Measurements from ENCODE around the gene STIM1.

STIM1 gene

GRCh38 chr11:4093519-4094347, 238.3 kb downstream of the STIM1 start:
- peak overlapping the region; percentile 79 for H3K27ac ChIP-seq (ENCODE audit: low read length)
- H3K36me3 ChIP-seq (ENCODE audit: insufficient read depth, low read depth, low read length) = 0 out of 2 replicates have a peak, but pooled peaks cover 4% of the 10 kb centered on the region
- H3K9ac ChIP-seq (ENCODE audit: low read depth, low read length) = peak overlapping the region; percentile 91
- H3K27me3 ChIP-seq (ENCODE audit: insufficient read depth, low read length) = no peaks in the 10 kb centered on the region
- H3K4me3 ChIP-seq (ENCODE audit: low read length) = peak overlapping the region; percentile 90
- peaks cover 7% of the 10 kb centered on the region; the same call in 1 of the 2 replicates for H3K4me1 ChIP-seq (ENCODE audit: insufficient read depth, low read length)
- H3K9me3 ChIP-seq (ENCODE audit: insufficient read depth, low read depth, low read length) = no peaks in the 10 kb centered on the region

GRCh38 chr11:4094348-4095291, 239.2 kb downstream of the STIM1 start, which contains the start of gene RRM1:
Gene RRM1, plus strand, starts transcription at chr11:4094799. Its CDS starts 214 bp downstream, at chr11:4095013.
- peak within 1 kb of the TSS; percentile 90 for H3K4me3 ChIP-seq (ENCODE audit: low read length)
- no peaks in the 10 kb centered on the region for H3K9me3 ChIP-seq (ENCODE audit: insufficient read depth, low read depth, low read length)
- no peaks in the 10 kb centered on the region for H3K27me3 ChIP-seq (ENCODE audit: insufficient read depth, low read length)
- peak within 1 kb of the TSS; percentile 79 for H3K27ac ChIP-seq (ENCODE audit: low read length)
- 0 out of 2 replicates have a peak, but pooled peaks cover 4% of the 10 kb centered on the region for H3K36me3 ChIP-seq (ENCODE audit: insufficient read depth, low read depth, low read length)
- peaks cover 7% of the 10 kb centered on the region; the same call in 1 of the 2 replicates for H3K4me1 ChIP-seq (ENCODE audit: insufficient read depth, low read length)
- peak within 1 kb of the TSS; percentile 91 for H3K9ac ChIP-seq (ENCODE audit: low read depth, low read length)

GRCh38 chr11:4095509-4096230, 240.2 kb downstream of the STIM1 start:
- Histone ChIP-seq H3K36me3 (ENCODE audit: insufficient read depth, low read depth, low read length) (0 out of 2 replicates have a peak, but pooled peaks cover 4% of the 10 kb centered on the region), H3K27ac (ENCODE audit: low read length) (peak overlapping the region; percentile 79), H3K9ac (ENCODE audit: low read depth, low read length) (peak overlapping the region; percentile 91), H3K27me3 (ENCODE audit: insufficient read depth, low read length) (no peaks in the 10 kb centered on the region), H3K9me3 (ENCODE audit: insufficient read depth, low read depth, low read length) (no peaks in the 10 kb centered on the region), H3K4me3 (ENCODE audit: low read length) (peak overlapping the region; percentile 90), H3K4me1 (ENCODE audit: insufficient read depth, low read length) (peaks cover 7% of the 10 kb centered on the region; the same call in 1 of the 2 replicates)

- no peaks in the 10 kb centered on the region for H3K27me3 ChIP-seq (ENCODE audit: insufficient read depth, low read length)
- no peak overlapping the region for H3K4me3 ChIP-seq (ENCODE audit: low read length)
- H3K4me1 ChIP-seq (ENCODE audit: insufficient read depth, low read length) = peaks cover 7% of the 10 kb centered on the region; the same call in 1 of the 2 replicates
- no peaks in the 10 kb centered on the region for H3K9me3 ChIP-seq (ENCODE audit: insufficient read depth, low read depth, low read length)
- no peak overlapping the region for H3K9ac ChIP-seq (ENCODE audit: low read depth, low read length)
- no peak overlapping the region for H3K27ac ChIP-seq (ENCODE audit: low read length)
- peaks cover 17% of the 10 kb centered on the region for H3K36me3 ChIP-seq (ENCODE audit: insufficient read depth, low read depth, low read length)
Observed at GRCh38 chr11:4098026-4098621, 242.7 kb downstream of the STIM1 start.

- Histone ChIP-seq H3K27me3 (ENCODE audit: insufficient read depth, low read length) (no peaks in the 10 kb centered on the region), H3K9me3 (ENCODE audit: insufficient read depth, low read depth, low read length) (no peaks in the 10 kb centered on the region), H3K36me3 (ENCODE audit: insufficient read depth, low read depth, low read length) (peaks cover 57% of the 10 kb centered on the region), H3K4me3 (ENCODE audit: low read length) (no peak overlapping the region), H3K9ac (ENCODE audit: low read depth, low read length) (no peak overlapping the region), H3K27ac (ENCODE audit: low read length) (no peak overlapping the region), H3K4me1 (ENCODE audit: insufficient read depth, low read length) (no peaks in the 10 kb centered on the region; the same call in 1 of the 2 replicates)
Observed at GRCh38 chr11:4102711-4103110, 247.2 kb downstream of the STIM1 start.

GRCh38 chr11:4103269-4103668, 247.8 kb downstream of the STIM1 start:
- Histone ChIP-seq H3K27me3 (ENCODE audit: insufficient read depth, low read length) (no peaks in the 10 kb centered on the region), H3K4me1 (ENCODE audit: insufficient read depth, low read length) (no peaks in the 10 kb centered on the region), H3K9me3 (ENCODE audit: insufficient read depth, low read depth, low read length) (no peaks in the 10 kb centered on the region), H3K36me3 (ENCODE audit: insufficient read depth, low read depth, low read length) (peaks cover 62% of the 10 kb centered on the region), H3K9ac (ENCODE audit: low read depth, low read length) (no peak overlapping the region), H3K4me3 (ENCODE audit: low read length) (no peak overlapping the region), H3K27ac (ENCODE audit: low read length) (no peak overlapping the region)

- H3K4me1 ChIP-seq (ENCODE audit: insufficient read depth, low read length) = no peaks in the 10 kb centered on the region
- no peak overlapping the region for H3K9ac ChIP-seq (ENCODE audit: low read depth, low read length)
- no peaks in the 10 kb centered on the region for H3K27me3 ChIP-seq (ENCODE audit: insufficient read depth, low read length)
- H3K4me3 ChIP-seq (ENCODE audit: low read length) = no peak overlapping the region
- no peak overlapping the region for H3K27ac ChIP-seq (ENCODE audit: low read length)
- no peaks in the 10 kb centered on the region for H3K9me3 ChIP-seq (ENCODE audit: insufficient read depth, low read depth, low read length)
- peaks cover 82% of the 10 kb centered on the region for H3K36me3 ChIP-seq (ENCODE audit: insufficient read depth, low read depth, low read length)
Observed at GRCh38 chr11:4105916-4106315, 250.5 kb downstream of the STIM1 start.

- H3K9ac ChIP-seq (ENCODE audit: low read depth, low read length) = no peak overlapping the region
- peaks cover 87% of the 10 kb centered on the region for H3K36me3 ChIP-seq (ENCODE audit: insufficient read depth, low read depth, low read length)
Observed at GRCh38 chr11:4111834-4112233, 256.4 kb downstream of the STIM1 start.

GRCh38 chr11:4115128-4115527, 259.7 kb downstream of the STIM1 start:
- Histone ChIP-seq H3K9me3 (ENCODE audit: insufficient read depth, low read depth, low read length) (no peaks in the 10 kb centered on the region), H3K9ac (ENCODE audit: low read depth, low read length) (no peak overlapping the region), H3K27ac (ENCODE audit: low read length) (no peak overlapping the region), H3K4me3 (ENCODE audit: low read length) (no peak overlapping the region), H3K4me1 (ENCODE audit: insufficient read depth, low read length) (no peaks in the 10 kb centered on the region), H3K27me3 (ENCODE audit: insufficient read depth, low read length) (no peaks in the 10 kb centered on the region), H3K36me3 (ENCODE audit: insufficient read depth, low read depth, low read length) (peaks cover 89% of the 10 kb centered on the region)

More at GRCh38 chr11:4111834-4112233, 256.4 kb downstream of the STIM1 start:
- H3K27me3 ChIP-seq (ENCODE audit: insufficient read depth, low read length) = no peaks in the 10 kb centered on the region
- H3K27ac ChIP-seq (ENCODE audit: low read length) = no peak overlapping the region
- H3K4me3 ChIP-seq (ENCODE audit: low read length) = no peak overlapping the region
- H3K4me1 ChIP-seq (ENCODE audit: insufficient read depth, low read length) = no peaks in the 10 kb centered on the region
- no peaks in the 10 kb centered on the region for H3K9me3 ChIP-seq (ENCODE audit: insufficient read depth, low read depth, low read length)

GRCh38 chr11:4118107-4118506, 262.6 kb downstream of the STIM1 start:
- H3K27ac ChIP-seq (ENCODE audit: low read length) = no peak overlapping the region
- no peaks in the 10 kb centered on the region for H3K27me3 ChIP-seq (ENCODE audit: insufficient read depth, low read length)
- no peak overlapping the region for H3K4me3 ChIP-seq (ENCODE audit: low read length)
- H3K9me3 ChIP-seq (ENCODE audit: insufficient read depth, low read depth, low read length) = no peaks in the 10 kb centered on the region
- H3K36me3 ChIP-seq (ENCODE audit: insufficient read depth, low read depth, low read length) = peaks cover 87% of the 10 kb centered on the region
- H3K4me1 ChIP-seq (ENCODE audit: insufficient read depth, low read length) = no peaks in the 10 kb centered on the region
- no peak overlapping the region for H3K9ac ChIP-seq (ENCODE audit: low read depth, low read length)

GRCh38 chr11:4123218-4123617, 267.8 kb downstream of the STIM1 start:
- Histone ChIP-seq H3K9ac (ENCODE audit: low read depth, low read length) (no peak overlapping the region), H3K4me3 (ENCODE audit: low read length) (no peak overlapping the region), H3K9me3 (ENCODE audit: insufficient read depth, low read depth, low read length) (no peaks in the 10 kb centered on the region), H3K27me3 (ENCODE audit: insufficient read depth, low read length) (no peaks in the 10 kb centered on the region), H3K36me3 (ENCODE audit: insufficient read depth, low read depth, low read length) (peaks cover 94% of the 10 kb centered on the region), H3K27ac (ENCODE audit: low read length) (no peak overlapping the region), H3K4me1 (ENCODE audit: insufficient read depth, low read length) (no peaks in the 10 kb centered on the region)

All from iPS-20b (cell line).